GM12892 (cell line): ENCODE measurements around the gene SPACA7.

Experiments
- POLR2A ChIP-seq: IDR thresholded peaks from 2 replicates; pipeline ENCODE4 v1.6.1; 2011; ENCODE audit warnings: low read depth, low read length, control low read depth
- POLR2AphosphoS5 ChIP-seq: IDR thresholded peaks from 2 replicates; pipeline ENCODE4 v1.6.1; 2011; ENCODE audit warnings: low read depth, low read length, control low read depth

GRCh38 chr13:112444416-112445399, 68.6 kb downstream of the SPACA7 start:
- TF ChIP-seq POLR2A = no peak
- no peak for TF ChIP-seq POLR2AphosphoS5
